Esophagus squamous epithelium (tissue), 5 donors: Measurements from ENCODE around the gene DNAJC25. TPM values are rescaled to one million over a fixed set of nuclear protein-coding genes. Genes with fewer than 3 reads are reported as not detected.

Experiments used
- DNase-seq: peaks from one replicate; lab custom pipeline; 2025; lab: John Stamatoyannopoulos, UW
- H3K27ac ChIP-seq, 4 donors: fragments of 200-600 bp; sonication (generic); one replicate each; pipeline ENCODE4 v1.5.1; 2016 to 2019; ENCODE audit warnings: mild to moderate bottlenecking in 1 of 4
- H3K27me3 ChIP-seq, 4 donors: fragments of 200-600 bp; sonication (generic); 1 replicate in 3 of 4; 2 replicates in 1 of 4; pipeline versions ENCODE4 v1.5.1 to v1.6.0; 2017 to 2021; ENCODE audit warnings: antibody characterized with exemption in 1 of 4
- H3K36me3 ChIP-seq, 3 donors: fragments of 200-600 bp; sonication (generic); one replicate each; pipeline ENCODE4 v1.5.1; 2016 to 2019
- H3K4me1 ChIP-seq, 3 donors: fragments of 200-600 bp; sonication (generic); one replicate each; pipeline ENCODE4 v1.5.1; 2017 to 2019
- H3K4me3 ChIP-seq, 4 donors: fragments of 200-600 bp; sonication (generic); 1 replicate in 3 of 4; 2 replicates in 1 of 4; pipeline ENCODE4 v1.5.1; 2016 to 2019; ENCODE audit warnings: mild to moderate bottlenecking in 2 of 4, moderate library complexity in 1 of 4
- H3K9me3 ChIP-seq, 3 donors: fragments of 200-600 bp; sonication (generic); one replicate each; pipeline ENCODE4 v1.5.1; 2016 to 2019
- POLR2A ChIP-seq, 4 donors: fragments of 450-650 bp; IDR thresholded peaks; one replicate each; pipeline ENCODE4 v1.6.1; 2017; ENCODE audit warnings: antibody characterized with exemption in 4 of 4, mild to moderate bottlenecking in 4 of 4, moderate library complexity in 3 of 4
- WGBS, 2 donors: methylation state at CpG; one replicate each; pipeline ENCODE4 v1.1.5; 2018; 5-methylcytosine and 5-hydroxymethylcytosine counted together
- intact Hi-C: fragments of 100-400 bp; cut with DNase I; formaldehyde crosslinking; loops from one replicate; pipeline ENCODE4 v1.15.0; 2022
- total RNA-seq, 4 donors: library from RNA; depleted of rRNA; stranded (reverse); fragments of >200 nt; gene quantifications; one replicate each; pipeline ENCODE4 v1.1.0, GENCODE V29; 2016
- TF ChIP-seq, protein P1 (sequence below), 6 experiments: fragments of 450-650 bp in 4 of 6; fragments of 200-600 bp in 2 of 6; sonication (generic) in 2 of 6; IDR thresholded peaks; one replicate each; pipeline ENCODE4 v1.5.1; 2016 to 2019; ENCODE audit warnings: antibody characterized with exemption in 6 of 6, mild to moderate bottlenecking in 4 of 6, moderate library complexity in 4 of 6
- donor health status: DM: yes; HTN: yes; CAD: no.

Gene DNAJC25
- total RNA-seq, 4 donors from 2014 or later, result 7.2 to 8.7 (median 7.6) TPM

DNA sequence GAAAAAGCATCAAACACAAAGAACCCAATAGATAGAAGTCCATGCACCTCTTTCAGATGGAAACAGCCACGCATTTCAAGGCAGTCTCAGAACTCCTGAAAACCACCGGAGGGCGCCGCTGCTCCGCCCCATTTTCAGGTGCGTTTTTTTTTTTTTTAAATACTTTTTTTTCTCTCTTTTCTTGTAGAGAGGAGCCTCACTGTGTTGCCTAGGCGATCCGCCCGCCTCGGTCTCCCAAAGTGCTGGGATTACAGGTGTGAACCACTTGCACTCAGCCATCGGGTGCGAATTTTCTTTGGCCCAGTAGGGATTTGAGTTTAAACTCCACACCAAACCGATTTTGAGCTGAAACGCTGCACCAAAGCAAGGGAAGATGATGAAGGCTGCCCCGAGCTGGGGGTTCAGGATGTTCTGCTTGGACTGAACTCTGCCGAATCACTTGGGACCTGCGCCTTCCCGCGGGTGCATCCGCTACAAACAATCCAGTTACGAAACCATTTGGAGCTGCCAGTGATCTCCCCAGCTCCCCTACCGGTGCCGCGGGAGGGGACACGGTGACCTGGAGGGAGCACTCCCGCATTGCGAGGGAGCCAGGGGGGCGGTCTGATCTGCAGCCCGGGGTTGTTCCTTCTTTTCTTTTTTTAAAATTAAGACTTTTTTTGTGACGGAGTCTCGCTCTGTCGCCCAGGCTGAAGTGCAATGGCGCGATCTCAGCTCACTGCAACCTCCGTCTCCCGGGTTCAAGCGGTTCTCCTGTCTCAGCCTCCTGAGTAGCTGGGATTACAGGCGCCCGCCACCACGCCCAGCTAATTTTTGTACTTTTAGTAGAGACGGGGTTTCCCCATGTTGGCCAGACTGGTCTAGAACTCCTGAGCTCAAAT is 33.0 kb upstream of the DNAJC25 start:
- Histone ChIP-seq H3K4me1 (peaks cover 6 to 47% (median 8%) of the 10 kb centered on the region in 3 donors), H3K9me3 (no peaks in the 10 kb centered on the region), H3K27me3 (no peaks in the 10 kb centered on the region), H3K36me3 (peaks cover 5 to 41% (median 10%) of the 10 kb centered on the region in 3 donors), H3K4me3 (peak overlapping the region; percentile 73 to 90 (median 79)), H3K27ac (peak overlapping the region; percentile 88 to 93 (median 90))
- no peak for DNase-seq
- WGBS, 2 donors, result 0 to 1% methylated on average over 31 to 35 of the region's 41 CpGs
- intact Hi-C loops, result loop anchor here (10.0 kb wide), 1 partner anchor 97 kb away; no protein-coding TSS in a partner anchor
- TF ChIP-seq, protein P1, sequence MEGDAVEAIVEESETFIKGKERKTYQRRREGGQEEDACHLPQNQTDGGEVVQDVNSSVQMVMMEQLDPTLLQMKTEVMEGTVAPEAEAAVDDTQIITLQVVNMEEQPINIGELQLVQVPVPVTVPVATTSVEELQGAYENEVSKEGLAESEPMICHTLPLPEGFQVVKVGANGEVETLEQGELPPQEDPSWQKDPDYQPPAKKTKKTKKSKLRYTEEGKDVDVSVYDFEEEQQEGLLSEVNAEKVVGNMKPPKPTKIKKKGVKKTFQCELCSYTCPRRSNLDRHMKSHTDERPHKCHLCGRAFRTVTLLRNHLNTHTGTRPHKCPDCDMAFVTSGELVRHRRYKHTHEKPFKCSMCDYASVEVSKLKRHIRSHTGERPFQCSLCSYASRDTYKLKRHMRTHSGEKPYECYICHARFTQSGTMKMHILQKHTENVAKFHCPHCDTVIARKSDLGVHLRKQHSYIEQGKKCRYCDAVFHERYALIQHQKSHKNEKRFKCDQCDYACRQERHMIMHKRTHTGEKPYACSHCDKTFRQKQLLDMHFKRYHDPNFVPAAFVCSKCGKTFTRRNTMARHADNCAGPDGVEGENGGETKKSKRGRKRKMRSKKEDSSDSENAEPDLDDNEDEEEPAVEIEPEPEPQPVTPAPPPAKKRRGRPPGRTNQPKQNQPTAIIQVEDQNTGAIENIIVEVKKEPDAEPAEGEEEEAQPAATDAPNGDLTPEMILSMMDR (IDR thresholded peaks at IDR 0.05), result peak in 5 of 6 experiments; percentile 48 to 68 (median 56)
- no peak for TF ChIP-seq POLR2A (IDR thresholded peaks at IDR 0.05)

DNA sequence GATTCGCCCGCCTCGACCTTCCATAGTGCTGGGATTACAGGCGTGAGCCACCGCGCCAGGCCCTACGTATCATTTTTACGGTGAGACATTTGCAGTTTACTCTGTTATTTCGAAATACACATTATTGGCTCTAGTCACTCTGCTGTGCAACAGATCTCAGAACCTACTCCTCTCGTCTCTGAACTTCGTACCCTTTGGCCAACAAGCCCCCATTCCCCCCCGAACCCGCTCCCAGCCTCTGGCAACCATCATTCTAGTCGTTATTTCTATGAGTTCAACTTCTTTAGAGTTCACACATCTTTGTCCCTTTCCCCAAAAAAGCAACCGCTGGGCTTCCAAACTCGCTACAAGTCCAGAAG is 32.4 kb upstream of the DNAJC25 start:
- peaks cover 6 to 47% (median 8%) of the 10 kb centered on the region in 3 donors for H3K4me1 ChIP-seq
- H3K27me3 ChIP-seq, result no peaks in the 10 kb centered on the region
- intact Hi-C loops, result loop anchor here (10.0 kb wide), 1 partner anchor 96 kb away; no protein-coding TSS in a partner anchor
- peak overlapping the region; percentile 88 to 93 (median 90) for H3K27ac ChIP-seq
- WGBS, 2 donors, result 2% methylated on average over 14 of the region's 16 CpGs
- no peak for DNase-seq
- no peaks in the 10 kb centered on the region for H3K9me3 ChIP-seq
- peaks cover 5 to 35% (median 10%) of the 10 kb centered on the region in 3 donors for H3K36me3 ChIP-seq
- H3K4me3 ChIP-seq, result peak overlapping the region; percentile 73 to 90 (median 79)
- TF ChIP-seq POLR2A (IDR thresholded peaks at IDR 0.05), result no peak
- TF ChIP-seq, protein P1 (IDR thresholded peaks at IDR 0.05), result no peak

DNA sequence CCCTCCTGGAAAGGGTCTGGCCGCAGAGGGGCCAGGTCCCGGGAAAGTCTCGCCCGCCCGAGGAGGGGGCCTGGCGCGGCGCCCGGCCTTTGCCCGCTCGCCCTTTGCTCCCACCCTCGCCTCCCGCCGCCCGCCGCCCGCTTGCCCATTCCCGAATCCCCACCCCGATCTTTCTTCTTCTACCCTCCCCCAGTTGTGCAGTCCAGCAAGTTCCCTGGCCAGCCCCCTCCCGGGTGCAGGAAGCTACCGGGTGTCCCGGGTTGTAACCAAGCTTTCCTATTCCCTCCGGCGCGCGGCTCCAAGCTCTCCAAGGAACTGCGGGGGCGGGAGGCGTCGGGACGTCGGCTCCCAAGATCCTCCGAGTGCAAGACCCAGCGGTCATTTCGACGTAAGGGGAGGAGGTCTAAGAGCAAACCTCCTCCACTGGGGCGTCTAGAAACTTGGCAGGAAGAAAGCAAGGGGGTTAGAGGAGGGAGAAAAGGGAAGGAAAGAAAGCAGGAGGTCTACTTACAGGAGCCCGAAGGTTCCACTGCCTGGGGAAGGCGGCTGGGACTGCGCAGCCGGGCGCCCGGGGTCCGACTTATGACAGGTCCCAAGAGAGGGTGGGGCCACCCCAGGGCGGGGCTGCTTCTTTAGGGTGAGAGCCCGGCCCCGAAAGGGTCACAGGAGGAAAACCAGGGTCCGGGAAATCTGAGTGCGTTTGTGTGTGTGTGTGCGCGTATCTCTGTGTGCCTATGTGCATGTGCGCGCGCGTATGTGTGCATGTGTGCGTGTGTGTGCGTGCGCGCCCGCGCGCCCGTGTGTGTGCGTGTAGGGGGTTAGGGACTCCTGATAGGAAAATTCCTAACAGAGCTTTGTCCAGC is 31.8 kb upstream of the DNAJC25 start, which contains the start of gene PTGR1:
TSS of gene PTGR1 (minus strand) at position 556 of the 863 bp plus-strand sequence. CDS start 2,225 bp downstream, outside the sequence.
- Histone ChIP-seq H3K27me3 (no peaks in the 10 kb centered on the region), H3K9me3 (no peaks in the 10 kb centered on the region), H3K4me1 (peaks cover 6 to 47% (median 8%) of the 10 kb centered on the region in 3 donors), H3K36me3 (peaks cover 5 to 29% (median 10%) of the 10 kb centered on the region in 3 donors), H3K27ac (peak within 1 kb of the TSS; percentile 88 to 93 (median 90)), H3K4me3 (peak within 1 kb of the TSS; percentile 73 to 90 (median 79))
- DNase-seq, result no peak
- 0 to 10% methylated on average over 25 to 47 of the region's 64 CpGs for WGBS, 2 donors
- intact Hi-C loops, result loop anchor here (10.0 kb wide), 1 partner anchor 95 kb away; no protein-coding TSS in a partner anchor
- TF ChIP-seq, protein P1 (IDR thresholded peaks at IDR 0.05), result no peak
- peak in 2 of 4 donors; percentile 32 to 44 for TF ChIP-seq POLR2A (IDR thresholded peaks at IDR 0.05)

DNA sequence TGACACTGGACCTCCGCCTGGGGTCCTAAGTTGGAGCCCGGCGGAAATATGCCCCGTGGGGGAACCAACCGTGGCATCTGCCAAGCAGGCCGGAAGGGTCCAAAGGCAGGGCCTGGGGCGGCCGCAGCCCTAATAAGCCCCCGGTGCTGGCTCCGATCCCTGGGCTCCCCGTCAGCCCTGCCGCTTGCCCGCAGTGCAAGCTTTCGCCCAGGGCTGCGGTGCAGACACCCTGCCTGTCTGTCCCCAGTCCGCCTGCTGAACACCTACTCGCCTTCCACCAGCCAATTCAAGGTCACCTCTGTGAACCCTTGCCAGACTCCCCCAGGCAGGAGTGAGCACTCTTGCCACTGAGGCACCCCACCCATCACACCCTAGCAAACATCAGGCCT is 31.2 kb upstream of the DNAJC25 start:
- no peak for DNase-seq
- H3K4me3 ChIP-seq, result peak overlapping the region; percentile 73 to 90 (median 79)
- 0 to 37% methylated on average over 1 to 10 of the region's 17 CpGs for WGBS, 2 donors
- no peak for TF ChIP-seq POLR2A (IDR thresholded peaks at IDR 0.05)
- TF ChIP-seq, protein P1 (IDR thresholded peaks at IDR 0.05), result no peak
- peaks cover 6 to 47% (median 8%) of the 10 kb centered on the region in 3 donors for H3K4me1 ChIP-seq
- no peaks in the 10 kb centered on the region for H3K27me3 ChIP-seq
- intact Hi-C loops, result loop anchor here (10.0 kb wide), 1 partner anchor 95 kb away; no protein-coding TSS in a partner anchor
- peak overlapping the region; percentile 88 to 93 (median 90) for H3K27ac ChIP-seq
- H3K9me3 ChIP-seq, result no peaks in the 10 kb centered on the region
- peaks cover 5 to 22% (median 10%) of the 10 kb centered on the region in 3 donors for H3K36me3 ChIP-seq
